ENCODE results near the gene ABLIM2. TPM values are rescaled to one million over a fixed set of nuclear protein-coding genes. Genes with fewer than 3 reads are reported as not detected.

ABLIM2 gene
- total and polyA plus RNA-seq, 10 of the 15 experiments (the other 5 are each of a cell fraction or from before 2014, with no cell fraction given): 0.03 to 0.15 (median 0.05) TPM; not detected in 7

- ChIA-PET CTCF (no interaction called here), RAD21 (ENCODE audit: unreplicated experiment) (no interaction called here), SMC1A (ENCODE audit: uncharacterized antibody, unreplicated experiment) (no interaction called here), POLR2A (no interaction called here)
- peaks cover 2% of the 10 kb centered on the region in 2 experiments; a peak in 2 of 4 replicates for H3K27me3 ChIP-seq (replicated peaks in 1 of 2; ENCODE audit: control insufficient read depth in 2 of 2, insufficient read depth in 2 of 2, low read length in 1 of 2)
- BruUV-seq (replicated peaks): no TSS peak
- no peaks in the 10 kb centered on the region for H3K79me2 ChIP-seq (ENCODE audit: control insufficient read depth, insufficient read depth, low read length)
- no peak for FAIRE-seq
- no peak overlapping the region for H3K27ac ChIP-seq (ENCODE audit: control insufficient read depth, insufficient read depth)
- H2AFZ ChIP-seq (ENCODE audit: control insufficient read depth, low read depth, low read length): no peak overlapping the region
- no peak overlapping the region for H3K9ac ChIP-seq (ENCODE audit: control insufficient read depth, insufficient read depth, low read length)
- DNase-seq (ENCODE audit: low read depth, low spot score): no peak
- no peaks in the 10 kb centered on the region for H3K9me3 ChIP-seq (replicated peaks; ENCODE audit: control insufficient read depth, insufficient read depth, low read length)
- TF ChIP-seq E4F1 (IDR thresholded peaks at IDR 0.05; ENCODE audit: borderline replicate concordance, partially characterized antibody) (no peak), ATF2 (IDR thresholded peaks at IDR 0.05; ENCODE audit: low read length) (no peak), RB1 (IDR thresholded peaks at IDR 0.05; ENCODE audit: borderline replicate concordance) (no peak), ZNF274 (IDR thresholded peaks at IDR 0.05; ENCODE audit: insufficient read depth, insufficient read length) (no peak), SMC3 (IDR thresholded peaks at IDR 0.05; ENCODE audit: borderline replicate concordance, low read length) (no peak), TAF1 (IDR thresholded peaks at IDR 0.05; ENCODE audit: borderline replicate concordance, low read depth, low read length) (no peak), HDAC6 (IDR thresholded peaks at IDR 0.05; ENCODE audit: unreplicated experiment) (no peak), GATAD2B (conservative IDR thresholded peaks at IDR 0.05; ENCODE audit: low read depth) (no peak), NBN (IDR thresholded peaks at IDR 0.05) (no peak)
- H3K4me1 ChIP-seq (ENCODE audit: control insufficient read depth, insufficient read depth, low read length): no peaks in the 10 kb centered on the region
- intact Hi-C loops (cut with micrococcal nuclease; ENCODE audit: unreplicated experiment): no loop called here
- WGBS (ENCODE audit: insufficient coverage, insufficient replicate concordance, low lambda C conversion rate, missing lambda C conversion rate): 35% methylated on average over 11 of the region's 11 CpGs
- H3K4me2 ChIP-seq (ENCODE audit: control insufficient read depth, insufficient read depth): no peak overlapping the region
- no peak overlapping the region for H3K4me3 ChIP-seq
- H3K36me3 ChIP-seq (ENCODE audit: control insufficient read depth in 2 of 2, insufficient read depth in 2 of 2, low read length in 1 of 2): no peaks in the 10 kb centered on the region
- no peak for ATAC-seq
- H4K20me1 ChIP-seq (ENCODE audit: control insufficient read depth, insufficient read depth): no peaks in the 10 kb centered on the region
- in situ Hi-C loops (cut with MboI): no loop called here
Observed at GRCh38 chr4:8143392-8144140, 15.0 kb downstream of the ABLIM2 start.
